ENCODE measurements around the gene TBC1D1. TPM values are rescaled to one million over a fixed set of nuclear protein-coding genes. Genes with fewer than 3 reads are reported as not detected.

TBC1D1 gene
- total RNA-seq, 1 donor, result 101 TPM

DNA sequence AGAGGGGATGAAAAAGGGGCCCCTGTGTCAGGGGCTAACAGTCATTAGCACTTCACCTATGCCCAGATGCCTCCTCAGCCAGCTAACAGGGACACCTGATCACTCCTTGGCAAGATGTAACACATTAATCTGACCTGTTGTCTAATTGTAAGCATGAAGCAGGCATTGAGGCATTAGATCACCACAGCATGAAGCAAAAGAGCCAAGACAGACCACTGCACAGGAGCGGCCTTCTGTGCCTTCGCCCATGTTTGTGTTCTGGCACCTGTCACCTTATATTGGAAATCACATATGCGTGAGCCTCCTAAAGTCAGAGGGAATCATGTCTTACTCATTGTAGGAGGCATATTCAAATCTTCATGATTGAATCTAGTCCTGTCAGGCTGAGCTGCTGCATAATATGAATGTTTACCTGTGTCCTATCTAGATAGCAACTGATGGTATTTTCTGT lies 117.7 kb downstream of the TBC1D1 start:
- no peak for DNase-seq (ENCODE audit: low read depth)
- H3K4me3 ChIP-seq (ENCODE audit: low read depth, low read length), result no peak overlapping the region
- TF ChIP-seq, protein P1, sequence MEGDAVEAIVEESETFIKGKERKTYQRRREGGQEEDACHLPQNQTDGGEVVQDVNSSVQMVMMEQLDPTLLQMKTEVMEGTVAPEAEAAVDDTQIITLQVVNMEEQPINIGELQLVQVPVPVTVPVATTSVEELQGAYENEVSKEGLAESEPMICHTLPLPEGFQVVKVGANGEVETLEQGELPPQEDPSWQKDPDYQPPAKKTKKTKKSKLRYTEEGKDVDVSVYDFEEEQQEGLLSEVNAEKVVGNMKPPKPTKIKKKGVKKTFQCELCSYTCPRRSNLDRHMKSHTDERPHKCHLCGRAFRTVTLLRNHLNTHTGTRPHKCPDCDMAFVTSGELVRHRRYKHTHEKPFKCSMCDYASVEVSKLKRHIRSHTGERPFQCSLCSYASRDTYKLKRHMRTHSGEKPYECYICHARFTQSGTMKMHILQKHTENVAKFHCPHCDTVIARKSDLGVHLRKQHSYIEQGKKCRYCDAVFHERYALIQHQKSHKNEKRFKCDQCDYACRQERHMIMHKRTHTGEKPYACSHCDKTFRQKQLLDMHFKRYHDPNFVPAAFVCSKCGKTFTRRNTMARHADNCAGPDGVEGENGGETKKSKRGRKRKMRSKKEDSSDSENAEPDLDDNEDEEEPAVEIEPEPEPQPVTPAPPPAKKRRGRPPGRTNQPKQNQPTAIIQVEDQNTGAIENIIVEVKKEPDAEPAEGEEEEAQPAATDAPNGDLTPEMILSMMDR (IDR thresholded peaks at IDR 0.05; ENCODE audit: insufficient read depth, low read depth, low read length), result no peak

DNA sequence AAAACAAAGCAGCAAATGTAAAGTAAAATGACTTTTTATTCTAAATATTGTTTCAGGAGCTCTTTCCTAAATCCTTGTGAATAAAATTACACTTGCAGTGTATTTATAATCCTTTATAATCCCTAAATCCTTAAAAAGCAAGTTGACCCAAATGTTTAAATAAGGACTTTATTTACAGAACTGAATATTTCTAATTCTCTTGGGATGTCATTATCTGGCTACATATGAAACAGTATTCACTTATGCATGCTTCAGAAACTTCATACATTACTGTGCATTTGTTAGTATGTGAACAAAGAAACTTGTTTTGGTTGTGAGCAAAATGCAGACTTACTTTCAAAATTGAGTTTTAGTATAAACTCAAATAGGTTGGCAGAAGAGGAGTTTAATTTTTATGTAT lies 118.5 kb downstream of the TBC1D1 start:
- no peak for DNase-seq (ENCODE audit: low read depth)
- TF ChIP-seq, protein P1 (IDR thresholded peaks at IDR 0.05; ENCODE audit: insufficient read depth, low read depth, low read length), result no peak
- H3K4me3 ChIP-seq (ENCODE audit: low read depth, low read length), result no peak overlapping the region

DNA sequence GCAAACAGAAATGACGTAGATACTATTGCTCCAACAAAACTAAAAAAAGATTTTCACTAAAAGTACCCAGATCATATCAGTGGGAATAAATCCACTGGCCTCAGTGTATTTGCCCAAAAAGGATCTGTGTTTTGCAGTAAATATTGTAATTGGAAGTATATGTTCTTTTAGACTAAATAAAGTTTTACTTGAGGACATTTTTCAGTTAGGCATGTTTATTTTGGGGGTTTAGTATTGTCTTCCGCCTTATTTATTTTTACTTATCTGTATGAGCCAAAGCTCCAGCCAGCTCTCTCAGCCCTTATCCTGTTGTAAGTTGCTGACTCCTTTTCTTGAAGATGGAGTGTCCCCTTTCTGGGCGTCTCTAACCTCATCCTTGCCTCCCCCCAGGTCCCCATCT lies 119.1 kb downstream of the TBC1D1 start:
- peak; percentile 48 for DNase-seq (ENCODE audit: low read depth)
- TF ChIP-seq, protein P1 (IDR thresholded peaks at IDR 0.05; ENCODE audit: insufficient read depth, low read depth, low read length), result no peak
- H3K4me3 ChIP-seq (ENCODE audit: low read depth, low read length), result no peak overlapping the region

DNA sequence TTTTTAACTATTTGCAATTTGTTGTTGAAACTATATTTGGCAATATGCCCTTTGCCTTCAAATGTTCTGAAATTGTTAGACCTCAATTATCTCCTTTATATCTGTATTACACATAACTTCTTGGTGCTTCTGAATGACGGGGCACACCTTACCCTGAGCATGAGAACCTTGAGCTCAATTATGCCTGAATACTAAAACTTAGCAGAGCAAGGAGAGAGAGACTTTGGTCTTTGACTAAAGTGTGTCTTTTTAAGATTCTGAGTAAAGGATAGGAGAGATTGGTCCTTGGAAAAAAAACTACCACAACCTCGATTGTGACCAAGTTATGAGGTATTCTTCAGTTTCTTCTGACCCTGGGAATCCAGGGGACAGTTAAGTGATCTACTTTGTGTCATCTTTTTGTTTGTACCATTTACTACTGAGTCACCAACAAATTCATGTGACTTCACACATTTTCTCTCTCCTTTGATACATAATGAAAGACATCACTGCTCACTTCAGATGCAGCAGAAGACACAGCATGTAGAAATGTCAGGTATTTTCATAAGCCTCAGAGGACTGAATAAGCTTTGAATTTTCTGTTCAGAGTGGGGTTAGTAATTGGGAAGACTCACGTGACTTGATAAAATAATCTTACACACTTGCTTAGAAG lies 120.8 kb downstream of the TBC1D1 start:
- no peak overlapping the region for H3K4me3 ChIP-seq (ENCODE audit: low read depth, low read length)
- no peak for DNase-seq (ENCODE audit: low read depth)
- TF ChIP-seq, protein P1 (IDR thresholded peaks at IDR 0.05; ENCODE audit: insufficient read depth, low read depth, low read length), result no peak

DNA sequence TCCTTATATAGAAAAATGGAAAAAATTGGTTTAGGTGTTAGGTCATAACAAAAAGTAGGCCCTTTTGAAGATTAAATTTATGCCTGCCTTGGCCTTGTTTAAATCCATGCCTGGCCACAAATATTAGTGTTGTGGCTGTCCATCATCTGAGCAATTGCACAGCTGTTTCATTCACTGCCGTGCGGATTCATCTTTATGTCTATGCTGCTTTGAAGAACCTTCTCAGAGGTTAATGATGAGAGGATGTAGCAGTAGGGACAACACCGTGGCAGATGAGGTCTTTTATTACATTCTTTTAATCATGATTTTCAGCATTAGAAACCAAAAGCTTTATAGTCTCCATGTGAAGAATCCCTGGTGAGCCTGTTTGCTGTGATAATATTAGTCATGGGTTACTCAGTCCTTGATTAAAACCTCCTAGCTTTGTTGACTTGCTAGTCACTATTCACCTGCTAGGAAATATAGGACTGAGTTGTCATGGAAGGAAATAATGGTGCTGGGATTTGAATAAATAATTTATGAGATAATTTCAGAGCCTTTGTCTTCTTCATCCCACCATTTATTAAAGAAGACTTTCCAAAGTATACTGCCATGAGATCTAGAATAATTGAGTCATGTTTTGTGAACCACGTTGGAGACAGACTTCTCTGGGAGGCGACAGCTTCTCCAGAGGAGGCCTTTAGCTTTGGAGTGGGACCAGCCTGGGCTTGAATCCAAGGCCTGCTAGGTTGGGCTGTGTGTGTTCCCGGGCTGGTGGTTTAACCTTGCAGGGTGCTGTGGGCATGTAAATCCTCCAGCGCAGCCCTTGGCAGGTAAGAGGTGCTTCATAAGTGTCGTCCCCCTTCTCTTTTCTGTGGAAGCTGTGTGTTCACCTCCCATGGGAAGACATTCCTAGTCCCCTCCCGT lies 122.8 kb downstream of the TBC1D1 start:
- H3K4me3 ChIP-seq (ENCODE audit: low read depth, low read length), result no peak overlapping the region
- TF ChIP-seq, protein P1 (IDR thresholded peaks at IDR 0.05; ENCODE audit: insufficient read depth, low read depth, low read length), result no peak
- DNase-seq (ENCODE audit: low read depth), result no peak

DNA sequence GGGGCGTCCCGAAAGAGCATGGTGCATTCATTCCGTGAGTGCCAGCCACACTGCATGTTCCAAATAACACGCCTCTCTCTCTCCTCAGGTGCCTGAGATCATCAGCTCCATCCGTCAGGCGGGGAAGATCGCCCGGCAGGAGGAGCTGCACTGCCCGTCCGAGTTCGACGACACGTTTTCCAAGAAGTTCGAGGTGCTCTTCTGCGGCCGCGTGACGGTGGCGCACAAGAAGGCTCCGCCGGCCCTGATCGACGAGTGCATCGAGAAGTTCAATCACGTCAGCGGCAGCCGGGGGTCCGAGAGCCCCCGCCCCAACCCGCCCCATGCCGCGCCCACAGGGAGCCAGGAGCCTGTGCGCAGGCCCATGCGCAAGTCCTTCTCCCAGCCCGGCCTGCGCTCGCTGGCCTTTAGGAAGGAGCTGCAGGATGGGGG lies 123.6 kb downstream of the TBC1D1 start:
- H3K4me3 ChIP-seq (ENCODE audit: low read depth, low read length), result no peak overlapping the region
- DNase-seq (ENCODE audit: low read depth), result no peak
- TF ChIP-seq, protein P1 (IDR thresholded peaks at IDR 0.05; ENCODE audit: insufficient read depth, low read depth, low read length), result no peak
